Iris pigment epithelial cell (primary cell): ENCODE results near the gene MYO15B.

ENCODE experiments used
- DNase-seq: peaks from one replicate; pipeline ENCODE4 v3.0.0-alpha.2; 2011; ENCODE audit warnings: low read depth

MYO15B gene

DNA sequence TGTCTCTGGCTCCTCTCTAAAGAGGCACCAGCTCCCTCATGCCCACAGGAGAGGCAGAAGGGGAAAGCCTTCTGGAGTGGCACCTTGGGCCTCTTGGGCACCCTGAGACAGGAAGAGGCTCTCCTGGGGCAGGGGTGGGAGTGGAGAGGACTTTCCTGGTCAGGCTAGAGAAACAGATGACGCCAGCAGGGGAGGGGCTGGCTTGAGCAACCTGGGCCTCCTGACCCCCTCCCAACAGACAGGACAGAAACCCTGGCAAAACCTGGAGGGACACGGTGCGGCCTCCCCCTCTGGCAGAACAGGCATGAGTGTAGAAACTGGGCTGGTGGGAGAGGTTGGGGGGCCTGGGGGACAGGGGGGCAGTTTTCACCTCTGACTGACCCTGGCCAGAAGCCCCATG, 51.7 kb downstream of the MYO15B start:
- no peak for DNase-seq

GRCh38 chr17:75639771-75640555, 52.4 kb downstream of the MYO15B start:
- DNase-seq, result no peak

DNA sequence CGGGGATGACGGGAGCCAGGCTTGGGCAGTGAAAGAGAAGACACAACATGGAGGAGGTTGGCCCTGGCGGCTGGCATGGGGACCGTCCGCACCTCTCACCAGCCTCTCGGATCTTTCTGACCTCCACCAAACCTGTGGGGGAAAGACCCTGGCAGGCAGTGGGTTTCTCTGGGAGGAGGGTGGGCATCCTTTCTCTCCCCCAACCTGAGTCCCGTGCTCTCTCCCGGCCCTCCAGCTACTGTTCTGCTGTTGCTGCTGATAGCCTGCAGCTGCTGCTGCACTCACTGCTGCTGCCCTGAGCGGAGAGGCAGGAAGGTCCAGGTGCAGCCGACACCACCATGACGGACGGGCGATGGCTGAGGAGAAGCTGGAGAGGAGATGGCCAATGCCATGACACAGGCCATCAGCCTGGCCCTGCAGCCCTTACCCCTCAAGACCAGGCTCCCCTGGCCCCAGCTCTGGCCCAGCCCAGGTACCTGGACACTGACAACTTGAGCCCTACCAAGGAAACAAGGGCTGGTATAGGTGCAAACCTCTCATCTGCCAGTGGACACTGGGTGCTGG, 53.0 kb downstream of the MYO15B start:
- no peak for DNase-seq

- DNase-seq, result no peak
Observed at GRCh38 chr17:75641343-75641742, 53.7 kb downstream of the MYO15B start.

- no peak for DNase-seq
Observed at GRCh38 chr17:75642182-75642783, 54.7 kb downstream of the MYO15B start.

DNA sequence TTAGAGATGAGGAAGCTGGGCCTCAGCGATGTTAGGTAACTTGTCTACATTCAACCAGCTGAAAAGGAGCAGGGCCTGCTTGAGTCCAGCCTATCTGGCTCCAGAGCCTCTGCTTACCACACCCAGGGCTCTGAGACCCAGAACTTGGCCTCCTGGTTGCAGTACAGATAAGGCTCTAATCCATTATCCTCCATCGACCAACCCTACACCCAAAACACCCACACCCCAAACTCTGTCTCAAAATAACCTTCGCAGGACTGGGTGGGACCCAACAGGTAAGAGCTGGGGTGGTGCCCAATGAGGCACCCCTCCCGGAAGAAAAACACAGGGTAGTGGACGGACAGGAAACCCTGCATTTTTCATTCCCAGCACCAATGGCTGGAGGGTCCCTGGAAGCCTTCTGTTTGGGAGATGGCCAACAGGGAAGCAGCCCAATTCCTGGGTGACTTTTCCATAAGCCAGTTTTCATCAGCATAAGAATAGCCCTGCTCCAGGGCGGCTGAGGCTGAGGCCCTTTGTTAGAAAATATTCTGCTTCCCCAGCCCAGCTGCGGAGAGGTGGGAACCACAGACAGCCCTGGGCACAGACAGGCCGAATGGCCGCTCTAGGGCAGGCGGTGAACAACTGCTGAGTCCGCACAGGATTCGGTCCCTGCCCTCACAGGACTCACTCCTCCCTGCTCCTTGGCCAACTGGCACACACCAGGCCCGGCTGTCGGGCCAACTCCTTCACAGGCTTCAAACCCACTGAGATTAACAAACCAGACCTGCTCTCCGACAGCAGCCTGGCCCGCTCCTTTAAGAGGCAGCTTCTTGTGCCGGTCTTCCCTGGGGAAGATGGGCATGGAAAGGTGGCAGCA, 55.4 kb downstream of the MYO15B start:
- DNase-seq, result no peak

DNA sequence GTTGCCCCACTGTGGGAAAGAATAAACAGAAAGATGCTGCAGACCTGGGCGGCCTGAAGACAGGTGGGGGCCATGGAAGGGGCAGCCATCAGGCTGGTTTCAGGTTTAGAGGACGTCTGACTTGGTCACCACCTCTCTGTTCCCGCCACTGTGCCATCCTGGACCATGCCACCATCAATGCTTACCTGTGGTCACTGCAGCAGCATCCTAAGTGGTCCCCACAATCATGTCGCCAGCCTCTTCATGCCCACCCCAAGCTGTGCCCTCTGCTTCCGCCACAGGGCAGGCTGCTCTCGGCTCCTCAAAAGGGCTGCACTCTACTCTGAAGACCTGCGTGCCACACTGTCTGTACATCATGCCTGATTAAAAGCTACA, 56.0 kb downstream of the MYO15B start:
- DNase-seq, result no peak

- peak; percentile 84 for DNase-seq
Observed at GRCh38 chr17:75645501-75645888, 57.9 kb downstream of the MYO15B start.

- peak; percentile 56 for DNase-seq
Observed at GRCh38 chr17:75645889-75646637, 58.5 kb downstream of the MYO15B start.

GRCh38 chr17:75646638-75646992, 59.0 kb downstream of the MYO15B start:
- no peak for DNase-seq

- DNase-seq, result no peak
Observed at GRCh38 chr17:75647061-75647460, 59.5 kb downstream of the MYO15B start.

GRCh38 chr17:75647921-75648320, 60.3 kb downstream of the MYO15B start:
- DNase-seq, result no peak

- DNase-seq, result no peak
Observed at GRCh38 chr17:75649687-75650086, 62.1 kb downstream of the MYO15B start.

DNA sequence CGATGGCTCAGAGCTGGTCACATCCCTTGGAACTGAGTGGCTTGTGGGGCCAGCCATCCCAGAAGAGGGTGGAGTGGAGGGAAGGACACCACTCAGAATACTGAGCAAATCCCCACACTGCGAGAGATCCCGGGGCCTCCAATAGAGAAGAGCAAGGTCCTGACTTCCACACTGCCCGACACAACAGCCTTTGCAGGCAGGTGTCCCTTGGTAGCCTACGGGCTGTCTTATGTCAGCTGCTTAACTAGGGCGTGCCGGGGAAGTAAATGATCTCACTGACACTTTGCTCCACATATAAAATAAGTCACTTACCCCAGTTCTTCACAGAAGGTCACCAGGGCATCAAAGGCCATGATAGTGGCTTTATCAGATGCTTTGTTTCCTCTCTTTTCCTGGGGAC, 63.3 kb downstream of the MYO15B start:
- DNase-seq, result no peak

DNA sequence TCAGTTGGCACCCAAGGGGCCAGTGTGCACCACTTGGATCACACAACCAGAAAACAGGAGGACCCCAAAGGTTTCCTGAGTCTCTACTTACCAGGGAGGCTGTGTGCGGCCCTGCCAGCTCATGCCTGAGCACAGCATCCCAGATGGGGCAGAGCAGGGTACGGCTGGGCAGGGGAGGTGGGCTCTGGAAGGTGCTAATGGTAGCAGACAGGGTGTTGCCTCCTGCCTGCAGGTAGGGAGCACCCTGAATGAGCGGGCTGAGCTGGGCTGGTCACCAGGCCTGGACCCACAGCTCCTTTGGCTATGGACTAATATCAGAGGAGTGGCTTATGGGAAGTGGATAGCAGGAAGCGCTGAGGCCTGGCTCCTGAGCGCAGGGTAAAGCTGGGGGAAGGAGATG, 64.7 kb downstream of the MYO15B start:
- DNase-seq, result no peak

DNA sequence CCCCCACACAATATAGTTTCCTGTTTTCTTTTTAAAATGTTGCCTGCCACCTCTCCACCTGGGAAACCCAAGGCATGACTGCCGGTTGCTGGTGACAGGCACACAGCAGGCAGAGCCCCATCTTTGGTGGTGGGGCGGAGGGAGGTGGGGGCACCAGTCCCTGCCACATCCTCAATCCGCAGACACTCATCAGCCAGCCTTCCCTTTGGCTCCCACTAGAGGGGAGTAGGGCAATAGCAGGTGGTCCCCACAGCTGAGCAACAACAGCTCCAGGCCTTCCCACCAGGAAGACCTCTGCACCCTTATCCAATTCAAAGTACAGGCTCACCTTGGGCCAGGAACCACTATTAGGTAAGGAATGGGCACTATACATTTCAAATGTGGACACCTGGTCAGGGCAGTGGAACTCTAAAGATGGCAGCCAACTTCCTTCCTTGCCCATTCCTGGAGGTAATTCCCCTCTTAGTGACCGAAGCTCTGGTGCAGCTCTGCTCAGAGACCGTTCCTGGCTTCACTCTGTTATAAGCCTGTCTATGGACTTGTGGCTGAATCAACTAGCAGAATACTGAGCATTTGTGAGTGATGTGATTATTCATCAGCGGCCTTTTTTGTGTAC, 65.4 kb downstream of the MYO15B start:
- peak; percentile 28 for DNase-seq

- DNase-seq, result no peak
Observed at GRCh38 chr17:75654176-75654575, 66.6 kb downstream of the MYO15B start.

- no peak for DNase-seq
Observed at GRCh38 chr17:75658237-75658636, 70.6 kb downstream of the MYO15B start.

GRCh38 chr17:75661531-75661930, 73.9 kb downstream of the MYO15B start:
- no peak for DNase-seq

DNA sequence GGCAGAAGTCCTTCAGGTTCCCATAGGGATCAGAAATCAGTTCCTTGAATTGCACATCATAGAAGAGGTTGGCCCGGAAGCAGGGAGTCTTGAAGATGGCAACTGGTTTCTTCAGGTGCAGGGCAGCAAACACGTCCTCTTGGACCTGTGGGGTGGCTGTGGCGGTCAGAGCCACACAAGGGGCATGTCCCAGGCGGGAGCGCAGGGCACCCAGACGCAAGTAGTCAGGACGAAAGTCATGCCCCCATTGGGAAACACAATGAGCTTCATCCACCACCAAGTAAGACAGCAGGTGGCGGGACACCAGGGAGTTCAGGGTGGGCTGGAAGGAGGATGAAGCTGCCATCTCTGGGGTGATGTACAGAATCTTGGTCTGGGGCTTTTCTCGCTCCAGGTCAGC, 74.9 kb downstream of the MYO15B start:
- no peak for DNase-seq

DNA sequence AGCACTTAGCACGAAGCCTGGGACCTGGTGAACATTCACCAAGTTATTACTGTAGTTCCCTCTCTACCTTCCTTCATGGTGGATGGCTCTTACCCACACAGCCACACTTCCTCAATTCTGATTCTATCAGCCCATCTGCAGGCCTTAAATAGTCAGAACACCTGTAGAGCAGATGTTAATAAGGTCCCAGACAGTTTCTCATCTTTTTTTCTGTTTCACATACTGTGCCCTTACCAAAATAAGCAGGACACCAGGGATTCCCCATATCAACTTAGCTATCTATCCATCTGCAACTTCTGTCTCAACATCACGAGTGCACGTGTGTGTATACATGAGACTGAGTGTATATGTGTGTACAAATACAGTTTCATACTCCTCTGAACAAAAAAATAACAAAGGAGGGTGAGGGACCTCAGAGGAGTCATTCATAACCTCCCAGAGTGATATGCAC, 76.5 kb downstream of the MYO15B start:
- no peak for DNase-seq
